Suppressor macrophage (primary cell): ENCODE data around the gene PCNA.
A peak's percentile ranks its signal among the peaks of the same experiment; 100 is the strongest.
"Not testable (repeated sequence)": the region's sequence is repeated elsewhere in the genome, so short reads cannot be mapped to it uniquely, and the experiment has no call there.

Source experiments
- DNase-seq, 4 experiments: peaks; one replicate each; pipeline ENCODE4 v3.0.0-alpha.2; 2020 to 2022

PCNA gene

GRCh38 chr20:5141615-5142014 is 21.9 kb upstream of the PCNA start:
- no peak for DNase-seq

GRCh38 chr20:5140195-5140594 is 20.4 kb upstream of the PCNA start:
- no peak for DNase-seq

GRCh38 chr20:5136096-5136495 is 16.3 kb upstream of the PCNA start:
- no peak for DNase-seq

- no peak for DNase-seq
Measured at GRCh38 chr20:5135363-5136012, 15.7 kb upstream of the PCNA start.

GRCh38 chr20:5133998-5134397 is 14.2 kb upstream of the PCNA start:
- no peak for DNase-seq

GRCh38 chr20:5131502-5131901 is 11.7 kb upstream of the PCNA start:
- no peak for DNase-seq

- DNase-seq: no peak
Measured at GRCh38 chr20:5128886-5129285, 9.1 kb upstream of the PCNA start.

- DNase-seq: peak; percentile 74 to 87 (median 82)
Measured at GRCh38 chr20:5127859-5128424, 8.2 kb upstream of the PCNA start.

GRCh38 chr20:5127204-5127858 is 7.6 kb upstream of the PCNA start:
- peak; percentile 44 to 66 (median 56) for DNase-seq

- peak; percentile 99 to 100 (median 100) for DNase-seq
Measured at GRCh38 chr20:5126512-5127203, 6.9 kb upstream of the PCNA start, which contains the start of gene CDS2. Gene CDS2 (plus strand): TSS chr20:5127008. CDS start chr20:5127093, 85 bp downstream.

- DNase-seq: no peak
Measured at GRCh38 chr20:5122873-5123260, 3.1 kb upstream of the PCNA start.

GRCh38 chr20:5120185-5120476 is 373 bp upstream of the PCNA start:
- DNase-seq: no peak

- no peak for DNase-seq
Measured at GRCh38 chr20:5119143-5119434, 669 bp downstream of the PCNA start.

- no peak for DNase-seq
Measured at GRCh38 chr20:5118220-5119142, 1.3 kb downstream of the PCNA start.

- no peak for DNase-seq
Measured at GRCh38 chr20:5116875-5117274, 2.9 kb downstream of the PCNA start.

GRCh38 chr20:5114403-5114802 is 5.4 kb downstream of the PCNA start:
- no peak for DNase-seq

GRCh38 chr20:5113615-5113986 is 6.2 kb downstream of the PCNA start:
- DNase-seq: no peak

- no peak for DNase-seq
Measured at GRCh38 chr20:5109276-5109675, 10.5 kb downstream of the PCNA start.

- DNase-seq: no peak
Measured at GRCh38 chr20:5104479-5104878, 15.3 kb downstream of the PCNA start.

GRCh38 chr20:5100684-5101347 is 18.9 kb downstream of the PCNA start:
- peak; percentile 84 to 90 (median 87) for DNase-seq

GRCh38 chr20:5099909-5100308 is 19.8 kb downstream of the PCNA start:
- DNase-seq: not testable (repeated sequence)

- not testable (repeated sequence) for DNase-seq
Measured at GRCh38 chr20:5099009-5099408, 20.7 kb downstream of the PCNA start.
